Mesodermal cell (in vitro differentiated cells): ENCODE measurements around the gene EYA2.

Experiments used
- H3K27ac ChIP-seq: 2 replicates; pipeline ENCODE4 v1.7.0; 2013; ENCODE audit warnings: mild to moderate bottlenecking, low read depth, low read length, moderate library complexity; ENCODE audit not compliant: severe bottlenecking
- H3K36me3 ChIP-seq: 2 replicates; pipeline ENCODE4 v1.7.1; 2013; ENCODE audit warnings: mild to moderate bottlenecking, low read length, moderate library complexity; ENCODE audit not compliant: control insufficient read depth, insufficient read depth
- H3K4me1 ChIP-seq: one replicate; pipeline ENCODE4 v1.7.1; 2013; ENCODE audit warnings: mild to moderate bottlenecking, low read length; ENCODE audit not compliant: insufficient read depth, control insufficient read depth, poor library complexity, severe bottlenecking
- H3K4me3 ChIP-seq: 2 replicates; pipeline ENCODE4 v1.7.0; 2013; ENCODE audit warnings: low read length, control low read depth, mild to moderate bottlenecking; ENCODE audit not compliant: insufficient read depth, poor library complexity, severe bottlenecking; ENCODE audit errors: extremely low read depth
- H3K9me3 ChIP-seq: 2 replicates; pipeline ENCODE4 v1.7.1; 2013; ENCODE audit warnings: mild to moderate bottlenecking, low read length, moderate library complexity; ENCODE audit not compliant: control insufficient read depth
- WGBS, 2 experiments: methylation state at CpG; one replicate each; pipeline ENCODE4 v1.1.5; 2013; ENCODE audit warnings: missing lambda C conversion rate in 2 of 2; ENCODE audit not compliant: insufficient coverage in 2 of 2; 5-methylcytosine and 5-hydroxymethylcytosine counted together

EYA2 gene

GRCh38 chr20:47183367-47183766, 288.7 kb downstream of the EYA2 start:
- 86 to 90% methylated on average over 5 to 6 of the region's 9 CpGs for WGBS, 2 experiments

DNA sequence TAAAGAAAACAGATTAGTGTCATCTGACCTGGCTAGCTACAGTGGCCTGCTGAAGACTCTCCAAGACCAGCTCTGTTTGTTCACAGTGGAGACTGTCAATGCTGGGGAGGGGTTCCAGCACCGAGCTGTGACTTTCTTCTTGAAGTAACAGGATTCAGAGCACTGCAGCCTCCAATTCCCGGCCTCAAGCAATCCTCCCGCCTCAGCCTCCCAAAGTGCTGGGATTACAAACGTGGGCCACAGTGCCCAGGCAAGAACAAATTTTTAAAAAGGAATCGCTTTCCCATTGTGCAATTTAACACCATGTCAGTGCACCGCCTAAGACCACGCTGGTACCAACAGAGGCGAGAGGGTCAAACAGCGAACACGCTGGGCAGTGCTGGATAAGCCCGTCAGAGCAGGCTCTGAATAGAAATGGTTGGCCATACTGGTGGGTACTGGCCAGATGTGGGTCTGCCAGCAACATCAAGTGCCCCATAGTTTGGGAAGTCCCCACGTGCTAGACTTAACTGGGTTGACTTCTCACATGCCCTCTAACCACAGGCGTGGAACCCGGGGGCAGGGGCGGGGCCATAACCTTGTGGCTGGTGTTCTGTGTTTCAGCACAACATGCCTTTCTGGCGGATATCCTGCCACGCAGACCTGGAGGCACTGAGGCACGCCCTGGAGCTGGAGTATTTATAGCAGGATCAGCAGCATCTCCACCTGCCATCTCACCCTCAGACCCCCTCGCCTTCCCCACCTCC, 293.0 kb downstream of the EYA2 start:
- H3K4me3 ChIP-seq: no peak overlapping the region
- H3K9me3 ChIP-seq: no peaks in the 10 kb centered on the region
- H3K27ac ChIP-seq: no peak overlapping the region
- H3K36me3 ChIP-seq: no peaks in the 10 kb centered on the region
- H3K4me1 ChIP-seq: no peaks in the 10 kb centered on the region
- WGBS, 2 experiments: 75 to 78% methylated on average over 15 to 17 of the region's 19 CpGs

More at GRCh38 chr20:47183367-47183766, 288.7 kb downstream of the EYA2 start:
- Histone ChIP-seq H3K27ac (no peak overlapping the region), H3K9me3 (no peaks in the 10 kb centered on the region), H3K36me3 (no peaks in the 10 kb centered on the region), H3K4me3 (no peak overlapping the region), H3K4me1 (no peaks in the 10 kb centered on the region)

DNA sequence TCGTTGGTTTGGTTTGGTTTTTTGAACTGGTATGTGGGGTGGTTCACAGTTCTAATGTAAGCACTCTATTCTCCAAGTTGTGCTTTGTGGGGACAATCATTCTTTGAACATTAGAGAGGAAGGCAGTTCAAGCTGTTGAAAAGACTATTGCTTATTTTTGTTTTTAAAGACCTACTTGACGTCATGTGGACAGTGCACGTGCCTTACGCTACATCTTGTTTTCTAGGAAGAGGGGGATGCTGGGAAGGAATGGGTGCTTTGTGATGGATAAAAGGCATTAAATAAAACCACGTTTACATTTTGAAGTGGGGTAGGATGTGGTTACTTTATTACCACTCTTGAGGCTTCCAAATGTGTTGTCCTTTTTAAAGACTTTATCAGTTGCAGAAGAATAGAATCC, 293.9 kb downstream of the EYA2 start:
- 87 to 91% methylated on average over 3 to 4 of the region's 5 CpGs for WGBS, 2 experiments
- Histone ChIP-seq H3K27ac (no peak overlapping the region), H3K4me3 (no peak overlapping the region), H3K9me3 (no peaks in the 10 kb centered on the region), H3K4me1 (no peaks in the 10 kb centered on the region), H3K36me3 (no peaks in the 10 kb centered on the region)

DNA sequence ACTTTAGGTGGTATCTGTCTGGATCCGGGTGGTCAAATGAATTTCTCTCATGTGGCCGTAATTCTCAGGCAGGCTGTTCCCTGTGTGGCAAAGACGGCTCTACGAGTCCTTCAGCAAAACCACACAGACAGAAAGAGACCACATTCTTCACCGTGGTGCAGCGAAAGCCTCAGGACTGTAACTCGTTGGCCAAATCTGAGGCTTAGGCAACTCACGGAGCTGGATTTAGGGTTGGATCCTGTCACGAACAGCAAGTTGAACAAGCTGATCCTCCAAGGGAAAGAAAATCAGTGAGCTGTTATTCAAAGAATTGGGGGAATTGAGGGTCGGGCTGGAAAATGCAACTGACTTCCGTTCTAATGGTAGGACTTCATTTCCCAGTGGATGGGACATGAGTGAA, 294.4 kb downstream of the EYA2 start:
- H3K9me3 ChIP-seq: no peaks in the 10 kb centered on the region
- H3K27ac ChIP-seq: no peak overlapping the region
- no peak overlapping the region for H3K4me3 ChIP-seq
- H3K36me3 ChIP-seq: no peaks in the 10 kb centered on the region
- H3K4me1 ChIP-seq: no peaks in the 10 kb centered on the region
- WGBS, 2 experiments: 82 to 89% methylated on average over 9 to 11 of the region's 11 CpGs

DNA sequence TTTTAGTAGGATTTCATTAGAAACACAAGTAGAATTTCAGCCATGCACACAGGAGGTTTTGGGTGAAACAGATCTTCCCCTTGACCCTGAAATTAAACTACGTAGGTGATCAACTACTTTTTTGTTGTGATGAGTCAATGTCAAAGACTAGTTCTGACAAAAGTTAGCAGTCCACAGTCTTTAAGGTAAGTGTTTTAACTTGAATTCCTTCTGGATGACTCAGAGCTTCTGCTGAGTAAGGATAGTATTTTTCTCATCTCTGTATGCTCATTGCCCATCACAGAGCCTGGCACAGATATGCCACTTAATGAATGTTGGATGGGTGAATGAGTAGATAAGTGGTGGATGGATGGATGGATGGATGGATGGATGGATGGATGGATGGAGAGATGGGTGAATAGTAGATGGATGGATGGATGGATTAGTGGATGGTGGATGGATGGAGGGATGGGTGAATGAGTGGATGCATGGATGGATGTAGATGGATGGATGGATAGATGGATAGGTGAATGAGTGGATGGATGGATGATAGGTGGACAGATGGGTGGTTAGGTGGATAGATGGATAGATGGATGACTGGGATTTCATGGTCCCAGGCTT, 296.5 kb downstream of the EYA2 start:
- H3K4me3 ChIP-seq: no peak overlapping the region
- WGBS, 2 experiments: 80 to 83% methylated on average over 1 of the region's 1 CpG

GRCh38 chr20:47191956-47192355, 297.3 kb downstream of the EYA2 start:
- Histone ChIP-seq H3K9me3 (no peaks in the 10 kb centered on the region), H3K27ac (no peak overlapping the region), H3K36me3 (no peaks in the 10 kb centered on the region), H3K4me1 (no peaks in the 10 kb centered on the region), H3K4me3 (no peak overlapping the region)
- 100% methylated on average over 1 of the region's 3 CpGs; no CpG with 5 or more reads in 1 of the 2 experiments for WGBS, 2 experiments

More for the DNA sequence above, 296.5 kb downstream of the EYA2 start:
- H3K36me3 ChIP-seq: no peaks in the 10 kb centered on the region
- no peaks in the 10 kb centered on the region for H3K4me1 ChIP-seq
- H3K27ac ChIP-seq: no peak overlapping the region
- no peaks in the 10 kb centered on the region for H3K9me3 ChIP-seq

- peaks cover 7% of the 10 kb centered on the region for H3K4me1 ChIP-seq
- 72 to 81% methylated on average over 7 to 8 of the region's 9 CpGs for WGBS, 2 experiments
- H3K4me3 ChIP-seq: no peak overlapping the region
- H3K9me3 ChIP-seq: no peaks in the 10 kb centered on the region
- H3K27ac ChIP-seq: no peak overlapping the region
- no peaks in the 10 kb centered on the region for H3K36me3 ChIP-seq
Observed at GRCh38 chr20:47195573-47195972, 300.9 kb downstream of the EYA2 start.

GRCh38 chr20:47196091-47197081, 301.7 kb downstream of the EYA2 start:
- Histone ChIP-seq H3K9me3 (no peaks in the 10 kb centered on the region), H3K4me1 (peaks cover 7% of the 10 kb centered on the region), H3K4me3 (no peak overlapping the region), H3K36me3 (no peaks in the 10 kb centered on the region), H3K27ac (no peak overlapping the region)
- WGBS, 2 experiments: 35 to 36% methylated on average over 28 to 29 of the region's 34 CpGs

DNA sequence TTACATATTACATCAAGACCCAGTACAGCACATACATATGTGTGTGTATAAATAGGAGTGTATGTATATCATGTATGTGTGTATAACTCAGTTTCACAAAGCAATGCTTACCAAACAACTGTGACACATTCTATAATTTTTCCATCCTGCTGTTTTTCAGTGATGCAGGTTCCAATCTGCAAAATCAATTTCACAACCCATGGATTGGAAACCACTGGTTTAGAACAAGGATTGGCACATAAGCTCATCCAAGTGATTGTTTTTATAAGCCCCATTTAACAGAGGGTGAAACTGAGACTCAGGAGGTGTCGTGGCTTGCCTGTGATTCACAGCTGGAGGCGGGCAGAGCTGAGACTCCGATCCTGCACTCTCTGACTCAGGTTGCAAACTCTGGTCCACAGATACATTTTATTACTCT, 303.6 kb downstream of the EYA2 start:
- H3K4me3 ChIP-seq: no peak overlapping the region
- 87 to 94% methylated on average over 3 of the region's 3 CpGs for WGBS, 2 experiments
- no peaks in the 10 kb centered on the region for H3K36me3 ChIP-seq
- H3K27ac ChIP-seq: no peak overlapping the region
- H3K4me1 ChIP-seq: peaks cover 7% of the 10 kb centered on the region
- H3K9me3 ChIP-seq: no peaks in the 10 kb centered on the region

DNA sequence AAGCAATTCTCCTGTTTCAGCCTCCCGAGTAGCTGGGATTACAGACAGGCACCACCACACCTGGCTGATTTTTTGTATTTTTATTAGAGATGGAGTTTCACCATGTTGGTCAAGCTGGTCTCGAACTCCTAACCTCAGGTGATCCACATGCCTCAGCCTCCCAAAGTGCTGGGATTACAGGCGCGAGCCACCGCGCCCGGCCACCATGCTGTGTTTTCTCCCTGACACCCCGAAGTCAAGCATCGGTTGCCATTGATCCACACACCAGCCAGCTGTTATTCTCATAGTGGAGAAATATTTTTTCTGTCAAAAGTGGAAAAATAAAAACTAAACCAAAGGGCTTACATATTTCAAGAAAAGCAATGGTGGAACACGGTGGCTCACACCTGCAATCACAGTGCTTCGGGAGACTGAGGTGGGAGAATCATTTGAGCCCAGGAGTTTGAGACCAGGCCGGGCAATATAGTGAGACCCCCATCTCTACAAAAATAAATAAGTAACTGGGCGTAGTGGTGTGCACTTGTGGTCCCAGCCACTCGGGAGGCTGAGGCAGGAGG, 304.4 kb downstream of the EYA2 start:
- 98 to 100% methylated on average over 4 to 8 of the region's 14 CpGs for WGBS, 2 experiments

More for the DNA sequence above, 304.4 kb downstream of the EYA2 start:
- H3K4me3 ChIP-seq: no peak overlapping the region
- no peak overlapping the region for H3K27ac ChIP-seq
- no peaks in the 10 kb centered on the region for H3K36me3 ChIP-seq
- H3K4me1 ChIP-seq: peaks cover 7% of the 10 kb centered on the region
- no peaks in the 10 kb centered on the region for H3K9me3 ChIP-seq
